Thyroid gland (tissue), 4 donors: Measurements from ENCODE around the gene FNDC4. TPM values are rescaled to one million over a fixed set of nuclear protein-coding genes. Genes with fewer than 3 reads are reported as not detected.
A peak's percentile ranks its signal among the peaks of the same experiment; 100 is the strongest.

Experiments used
- DNase-seq, 2 donors: peaks; one replicate each; pipeline ENCODE4 v3.0.0-alpha.2; 2019
- H3K27ac ChIP-seq, 3 donors: fragments of 200-600 bp; sonication (generic); 1 replicate in 2 of 3; 2 replicates in 1 of 3; pipeline ENCODE4 v1.5.1; 2016 to 2019; ENCODE audit warnings: mild to moderate bottlenecking in 1 of 3, moderate library complexity in 1 of 3
- H3K27me3 ChIP-seq: fragments of 200-600 bp; sonication (generic); one replicate; pipeline ENCODE4 v1.5.1; 2019
- H3K36me3 ChIP-seq, 2 donors: fragments of 200-600 bp; sonication (generic); one replicate each; pipeline ENCODE4 v1.5.1; 2016 to 2019
- H3K4me1 ChIP-seq, 2 donors: fragments of 200-600 bp; sonication (generic); one replicate each; pipeline ENCODE4 v1.5.1; 2017 to 2019
- H3K4me3 ChIP-seq, 3 donors: fragments of 200-600 bp; sonication (generic); replicated peaks in 1 of 3; 1 replicate in 2 of 3; 2 replicates in 1 of 3; pipeline ENCODE4 v1.5.1; 2016; ENCODE audit warnings: mild to moderate bottlenecking in 1 of 3
- H3K9me3 ChIP-seq: fragments of 200-600 bp; sonication (generic); one replicate; pipeline ENCODE4 v1.5.1; 2017
- CTCF ChIP-seq, 6 experiments: fragments of 200-600 bp in 3 of 6; fragments of 450-650 bp in 3 of 6; sonication (generic) in 3 of 6; IDR thresholded peaks; one replicate each; pipeline ENCODE4 v1.5.1; 2016 to 2019; ENCODE audit warnings: antibody characterized with exemption in 6 of 6, mild to moderate bottlenecking in 2 of 6, inconsistent platforms in 1 of 6, moderate library complexity in 1 of 6
- POLR2A ChIP-seq, 2 donors: fragments of 450-650 bp; IDR thresholded peaks; one replicate each; pipeline ENCODE4 v1.6.1; 2017; ENCODE audit warnings: antibody characterized with exemption in 2 of 2, mild to moderate bottlenecking in 2 of 2, moderate library complexity in 1 of 2
- WGBS, 2 donors: methylation state at CpG; one replicate each; pipeline ENCODE4 v1.1.5; 2017; 5-methylcytosine and 5-hydroxymethylcytosine counted together
- intact Hi-C: fragments of 100-400 bp; cut with DNase I; formaldehyde crosslinking; loops from one replicate; pipeline ENCODE4 v1.15.1; 2023
- total RNA-seq, 4 donors: library from RNA; depleted of rRNA; stranded (reverse); fragments of >200 nt; gene quantifications; one replicate each; pipeline ENCODE4 v1.2.3, GENCODE V29; 2016

FNDC4 gene
- total RNA-seq, 4 donors from 2014 or later, result 4.0 to 17.7 (median 7.1) TPM

GRCh38 chr2:27489118-27489497 is 5.9 kb downstream of the FNDC4 start:
- intact Hi-C loops, result no loop called here
- WGBS, 2 donors, result 5 to 8% methylated on average over 11 of the region's 11 CpGs
- Histone ChIP-seq H3K27ac (peak overlapping the region; percentile 34 to 63 (median 52)), H3K4me3 (peak overlapping the region in 2 of 3 donors; percentile 22 to 31), H3K27me3 (no peaks in the 10 kb centered on the region), H3K36me3 (peaks cover 0 to 7% of the 10 kb centered on the region in 2 donors), H3K9me3 (no peaks in the 10 kb centered on the region), H3K4me1 (peaks cover 6 to 11% of the 10 kb centered on the region in 2 donors)
- DNase-seq, result no peak
- TF ChIP-seq POLR2A (IDR thresholded peaks at IDR 0.05) (no peak), CTCF (IDR thresholded peaks at IDR 0.05) (no peak)

- TF ChIP-seq CTCF (IDR thresholded peaks at IDR 0.05), result no peak
- TF ChIP-seq POLR2A (IDR thresholded peaks at IDR 0.05), result no peak
- H3K36me3 ChIP-seq, result peaks cover 14 to 22% of the 10 kb centered on the region in 2 donors
- 49 to 57% methylated on average over 3 of the region's 3 CpGs for WGBS, 2 donors
- no peaks in the 10 kb centered on the region for H3K27me3 ChIP-seq
- H3K4me3 ChIP-seq, result no peak overlapping the region
- intact Hi-C loops, result no loop called here
- peaks cover 6 to 11% of the 10 kb centered on the region in 2 donors for H3K4me1 ChIP-seq
- H3K9me3 ChIP-seq, result no peaks in the 10 kb centered on the region
- DNase-seq, result no peak
- no peak overlapping the region for H3K27ac ChIP-seq
These were observed 9.5 kb downstream of the FNDC4 start for GRCh38 chr2:27485496-27485895.

DNA sequence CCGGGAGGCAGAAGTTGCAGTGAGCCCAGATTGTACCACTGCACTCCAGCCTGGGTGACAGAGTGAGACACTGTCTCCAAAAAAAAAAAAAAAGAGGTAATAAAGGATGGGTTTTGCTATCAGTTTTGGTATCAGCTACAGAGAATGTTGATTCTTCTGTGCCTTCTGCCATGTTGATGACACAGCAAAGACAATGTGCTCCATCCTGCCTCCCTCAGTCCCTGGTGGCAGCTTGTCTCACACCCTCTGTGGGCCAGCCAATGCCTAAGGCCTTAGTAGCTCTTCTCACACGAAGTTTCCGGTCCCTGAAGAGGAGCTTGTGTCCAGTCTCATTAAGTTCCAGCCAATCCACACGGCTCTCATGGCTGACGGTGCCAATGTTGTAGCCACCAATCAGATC is 23.0 kb downstream of the FNDC4 start:
- Histone ChIP-seq H3K36me3 (peaks cover 26 to 35% of the 10 kb centered on the region in 2 donors), H3K4me1 (no peaks in the 10 kb centered on the region), H3K9me3 (no peaks in the 10 kb centered on the region), H3K27ac (no peak overlapping the region), H3K4me3 (no peak overlapping the region), H3K27me3 (no peaks in the 10 kb centered on the region)
- WGBS, 2 donors, result 90 to 96% methylated on average over 5 of the region's 5 CpGs
- TF ChIP-seq CTCF (IDR thresholded peaks at IDR 0.05) (no peak), POLR2A (IDR thresholded peaks at IDR 0.05) (no peak)
- intact Hi-C loops, result no loop called here
- DNase-seq, result no peak

- Histone ChIP-seq H3K4me3 (no peak overlapping the region), H3K9me3 (no peaks in the 10 kb centered on the region), H3K36me3 (peaks cover 2 to 5% of the 10 kb centered on the region in 2 donors), H3K27ac (no peak overlapping the region), H3K27me3 (no peaks in the 10 kb centered on the region), H3K4me1 (no peaks in the 10 kb centered on the region)
- intact Hi-C loops, result no loop called here
- DNase-seq, result no peak
- TF ChIP-seq CTCF (IDR thresholded peaks at IDR 0.05) (no peak), POLR2A (IDR thresholded peaks at IDR 0.05) (no peak)
- 96% methylated on average over 7 of the region's 7 CpGs for WGBS, 2 donors
These were observed 30.6 kb downstream of the FNDC4 start for GRCh38 chr2:27464443-27464842.

DNA sequence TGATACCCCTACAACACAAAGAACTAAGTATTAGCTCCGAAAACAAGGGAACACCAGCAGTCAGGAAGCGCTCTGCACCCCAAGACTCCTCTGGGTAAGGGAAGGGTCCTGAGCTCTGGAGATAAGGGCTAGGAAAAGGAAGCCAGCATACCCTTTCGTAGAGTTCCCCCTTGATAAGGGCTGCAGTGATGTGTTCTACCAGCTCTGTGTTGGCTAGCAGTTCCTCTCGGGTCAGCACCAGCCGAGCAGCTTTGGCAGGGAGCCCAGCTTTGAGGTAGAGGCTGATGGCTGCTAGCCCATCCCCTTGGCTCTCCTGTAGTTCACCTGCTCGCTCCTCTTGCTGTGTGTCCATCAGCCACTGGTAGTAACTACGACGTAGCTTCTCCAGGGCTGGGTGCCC is 33.9 kb downstream of the FNDC4 start:
- H3K27ac ChIP-seq, result no peak overlapping the region
- DNase-seq, result peak; percentile 7 to 26
- peaks cover 29 to 32% of the 10 kb centered on the region in 2 donors for H3K36me3 ChIP-seq
- intact Hi-C loops, result no loop called here
- 73 to 79% methylated on average over 8 of the region's 8 CpGs for WGBS, 2 donors
- H3K27me3 ChIP-seq, result no peaks in the 10 kb centered on the region
- H3K4me3 ChIP-seq, result no peak overlapping the region
- H3K9me3 ChIP-seq, result no peaks in the 10 kb centered on the region
- TF ChIP-seq POLR2A (IDR thresholded peaks at IDR 0.05), result no peak
- no peak for TF ChIP-seq CTCF (IDR thresholded peaks at IDR 0.05)
- no peaks in the 10 kb centered on the region for H3K4me1 ChIP-seq
